H7 (cell line): ENCODE results near the gene SYN1. TPM values are rescaled to one million over a fixed set of nuclear protein-coding genes. Genes with fewer than 3 reads are reported as not detected.

ENCODE experiments used
- DNase-seq: peaks from one replicate; pipeline ENCODE4 v3.0.0; 2012
- H3K27me3 ChIP-seq: 2 replicates; pipeline ENCODE4 v1.6.0; 2011; ENCODE audit warnings: mild to moderate bottlenecking, low read length; ENCODE audit not compliant: control insufficient read depth, insufficient read depth
- H3K36me3 ChIP-seq: replicated peaks from 2 replicates; pipeline ENCODE4 v1.5.1; 2011; ENCODE audit warnings: low read length; ENCODE audit not compliant: control insufficient read depth, insufficient read depth
- H3K4me3 ChIP-seq: 2 replicates; pipeline ENCODE4 v1.5.1; 2011; ENCODE audit warnings: low read depth, mild to moderate bottlenecking, control low read depth, low read length, moderate library complexity; ENCODE audit not compliant: insufficient read depth
- total RNA-seq: library from RNA; depleted of rRNA; stranded (reverse); fragments of >200 nt; shearing (Covaris generic); gene quantifications from 2 replicates; pipeline ENCODE4 v1.2.3, GENCODE V29; 2014

Gene SYN1
- total RNA-seq, 1 experiment from 2014 or later = 2.1 TPM

DNA sequence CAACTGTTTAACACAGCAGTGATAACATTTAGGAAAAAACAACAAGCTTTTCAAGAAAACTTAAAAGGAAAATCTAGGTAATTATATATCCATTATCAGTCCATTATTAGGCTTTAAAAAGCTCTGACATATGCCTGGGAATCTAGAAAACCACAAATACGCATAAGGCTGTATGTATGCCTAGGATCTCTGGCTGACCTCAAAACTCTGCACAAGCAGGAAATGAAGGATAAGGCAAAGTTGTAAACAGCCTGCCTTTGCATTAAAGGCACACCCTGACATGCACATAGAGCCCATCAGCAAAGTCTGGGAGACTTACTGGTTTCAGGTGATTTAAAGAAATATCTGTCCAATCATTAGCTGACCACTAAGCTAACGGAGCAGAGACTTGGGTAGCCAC lies 23.4 kb downstream of the SYN1 start:
- Histone ChIP-seq H3K4me3 (no peak overlapping the region), H3K27me3 (no peaks in the 10 kb centered on the region), H3K36me3 (no peaks in the 10 kb centered on the region)
- no peak for DNase-seq

DNA sequence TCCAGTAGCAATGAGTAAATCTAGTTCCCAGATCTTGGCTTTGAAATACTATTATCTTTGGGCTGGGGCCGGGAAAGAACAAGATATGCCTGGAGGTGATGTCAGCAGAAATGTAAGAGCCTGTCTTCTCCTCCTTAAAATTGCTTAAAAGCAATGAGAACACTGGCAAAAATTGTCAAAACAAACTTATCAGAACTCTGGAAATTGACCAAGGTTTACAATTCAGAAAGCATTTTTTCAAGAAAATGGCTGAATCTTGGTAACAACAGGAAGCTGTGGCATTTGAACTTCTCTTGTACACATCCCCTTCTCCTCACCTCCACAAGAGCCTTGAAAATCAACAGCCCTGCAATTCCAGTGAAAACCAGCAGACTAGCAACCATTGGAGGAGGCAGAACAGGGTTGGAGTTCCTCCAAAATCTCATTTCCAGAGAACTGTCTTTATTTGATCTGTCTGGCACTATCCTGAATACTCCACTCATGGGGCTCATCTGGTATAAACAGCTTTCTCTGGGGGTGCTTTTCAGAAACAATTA lies 23.9 kb downstream of the SYN1 start:
- no peak for DNase-seq

GRCh38 chrX:47593522-47593921 lies 26.1 kb downstream of the SYN1 start:
- Histone ChIP-seq H3K36me3 (no peaks in the 10 kb centered on the region), H3K27me3 (no peaks in the 10 kb centered on the region), H3K4me3 (no peak overlapping the region)
- DNase-seq = no peak

More for the DNA sequence above, 23.9 kb downstream of the SYN1 start:
- Histone ChIP-seq H3K4me3 (no peak overlapping the region), H3K27me3 (no peaks in the 10 kb centered on the region), H3K36me3 (no peaks in the 10 kb centered on the region)

DNA sequence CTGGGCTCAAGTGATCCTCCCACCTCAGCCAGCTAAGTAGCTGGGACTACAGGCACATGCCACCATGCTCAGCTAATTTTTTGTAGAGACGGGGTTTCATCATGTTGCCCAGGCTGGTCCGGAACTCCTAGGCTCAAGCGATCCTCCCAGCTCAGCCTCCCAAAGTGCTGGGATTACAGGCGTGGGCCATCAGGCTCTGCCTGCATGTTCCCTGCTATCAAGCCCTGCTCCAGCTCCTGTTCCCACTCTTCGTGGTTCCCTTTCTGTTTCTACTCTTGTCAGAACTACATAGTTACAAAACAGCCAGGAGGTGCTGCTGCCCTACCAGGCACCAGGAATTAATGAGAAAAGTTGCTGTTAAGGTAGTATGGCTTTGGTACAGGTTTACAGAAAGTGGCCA lies 28.7 kb downstream of the SYN1 start:
- Histone ChIP-seq H3K27me3 (no peaks in the 10 kb centered on the region), H3K36me3 (no peaks in the 10 kb centered on the region), H3K4me3 (no peak overlapping the region)
- no peak for DNase-seq

GRCh38 chrX:47587906-47588735 lies 31.5 kb downstream of the SYN1 start:
- Histone ChIP-seq H3K4me3 (no peak overlapping the region), H3K36me3 (no peaks in the 10 kb centered on the region), H3K27me3 (no peaks in the 10 kb centered on the region)
- DNase-seq = no peak

DNA sequence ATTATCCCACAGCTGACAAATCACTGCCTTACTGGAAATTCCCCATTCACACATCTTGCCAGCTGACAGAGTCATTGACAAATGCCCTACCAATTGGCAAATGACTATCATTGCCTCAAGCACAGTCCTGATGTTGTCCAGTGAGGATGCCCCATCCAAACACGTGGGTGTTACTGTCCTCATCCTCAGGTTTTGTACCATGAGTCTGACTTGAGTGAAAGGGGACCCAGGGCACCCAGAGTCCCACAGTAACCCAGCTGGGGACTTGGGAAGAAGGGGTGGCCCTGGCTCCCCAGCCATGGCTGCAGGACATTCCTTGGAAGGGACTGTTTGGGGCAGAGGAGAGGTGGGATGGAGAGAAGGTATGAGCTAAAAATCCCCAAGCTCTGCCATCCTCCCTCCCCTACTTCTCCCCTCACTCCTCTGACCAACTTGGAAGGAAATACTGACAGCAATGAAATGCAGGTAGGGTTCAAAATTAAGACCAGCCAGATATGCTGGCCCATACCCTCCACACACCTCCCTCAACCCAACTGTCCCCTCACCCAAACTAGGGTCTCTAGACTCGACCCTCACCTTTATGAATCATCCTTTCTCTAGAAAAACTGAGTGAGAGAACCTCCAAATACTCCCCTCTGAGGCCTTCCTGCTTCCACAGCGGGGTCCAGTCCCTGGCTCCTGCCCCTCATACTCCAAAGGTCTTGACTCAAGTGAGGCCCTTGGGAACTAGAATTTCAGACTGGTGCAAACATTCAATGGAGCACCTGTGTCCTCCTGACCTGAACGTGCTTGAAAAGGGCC lies 32.4 kb downstream of the SYN1 start:
- H3K27me3 ChIP-seq = no peaks in the 10 kb centered on the region
- H3K36me3 ChIP-seq = no peaks in the 10 kb centered on the region
- no peak overlapping the region for H3K4me3 ChIP-seq
- DNase-seq = no peak

DNA sequence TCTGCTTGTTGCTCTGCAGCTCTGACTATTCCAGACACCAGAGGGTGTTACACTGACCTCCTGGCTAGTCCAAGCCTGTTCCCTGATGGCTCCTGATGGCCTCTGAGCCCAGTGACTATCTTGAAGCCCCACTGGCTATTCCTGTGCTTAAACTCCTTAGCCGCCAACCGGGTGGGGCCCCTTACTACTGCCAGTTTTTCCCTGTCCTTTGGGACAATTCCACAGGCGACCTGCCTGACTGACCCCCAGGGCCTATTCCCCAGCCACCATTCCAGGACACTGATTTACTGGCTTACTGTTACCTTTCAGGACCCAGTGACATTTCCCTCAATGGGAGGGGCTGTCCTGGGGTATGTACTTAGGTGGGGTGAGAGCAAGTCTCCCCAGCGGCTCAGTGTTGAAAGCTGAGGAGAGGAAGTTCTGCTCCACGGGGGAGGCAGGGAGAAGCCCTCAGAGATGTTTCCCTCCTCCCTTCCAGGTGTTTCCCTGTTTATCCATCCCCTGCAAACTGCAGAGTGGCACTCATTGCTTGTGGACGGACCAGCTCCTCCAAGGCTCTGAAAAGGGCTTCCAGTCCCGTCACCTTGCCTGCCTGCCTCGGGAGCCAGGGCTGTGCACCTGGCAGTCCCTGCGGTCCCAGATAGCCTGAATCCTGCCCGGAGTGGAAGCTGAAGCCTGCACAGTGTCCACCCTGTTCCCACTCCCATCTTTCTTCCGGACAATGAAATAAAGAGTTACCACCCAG lies 33.4 kb downstream of the SYN1 start:
- DNase-seq = peak; percentile 49
- no peaks in the 10 kb centered on the region for H3K27me3 ChIP-seq
- no peak overlapping the region for H3K4me3 ChIP-seq

DNA sequence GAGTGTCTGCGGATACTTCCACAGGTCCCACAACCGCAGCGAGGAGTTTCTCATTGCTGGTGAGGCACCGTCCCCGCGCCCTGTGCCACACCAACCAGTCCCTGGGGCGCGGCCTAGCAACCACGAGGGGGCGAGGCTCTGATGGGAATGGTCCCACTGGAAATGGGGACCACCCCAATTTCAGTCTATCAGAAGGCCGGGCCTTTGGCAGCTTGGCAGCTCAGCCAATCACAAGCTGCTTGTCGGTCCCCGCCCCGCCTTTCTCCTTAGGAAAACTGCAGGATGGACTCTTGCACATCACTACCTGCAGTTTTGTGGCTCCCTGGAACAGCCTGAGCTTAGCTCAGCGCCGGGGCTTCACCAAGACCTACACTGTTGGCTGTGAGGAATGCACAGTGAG lies 34.4 kb downstream of the SYN1 start:
- DNase-seq = peak; percentile 57
- Histone ChIP-seq H3K36me3 (no peaks in the 10 kb centered on the region), H3K4me3 (no peak overlapping the region), H3K27me3 (no peaks in the 10 kb centered on the region)

More for the DNA sequence above, 33.4 kb downstream of the SYN1 start:
- H3K36me3 ChIP-seq = no peaks in the 10 kb centered on the region

GRCh38 chrX:47584714-47585113 lies 34.9 kb downstream of the SYN1 start:
- DNase-seq = no peak
- Histone ChIP-seq H3K4me3 (no peak overlapping the region), H3K36me3 (no peaks in the 10 kb centered on the region), H3K27me3 (no peaks in the 10 kb centered on the region)

DNA sequence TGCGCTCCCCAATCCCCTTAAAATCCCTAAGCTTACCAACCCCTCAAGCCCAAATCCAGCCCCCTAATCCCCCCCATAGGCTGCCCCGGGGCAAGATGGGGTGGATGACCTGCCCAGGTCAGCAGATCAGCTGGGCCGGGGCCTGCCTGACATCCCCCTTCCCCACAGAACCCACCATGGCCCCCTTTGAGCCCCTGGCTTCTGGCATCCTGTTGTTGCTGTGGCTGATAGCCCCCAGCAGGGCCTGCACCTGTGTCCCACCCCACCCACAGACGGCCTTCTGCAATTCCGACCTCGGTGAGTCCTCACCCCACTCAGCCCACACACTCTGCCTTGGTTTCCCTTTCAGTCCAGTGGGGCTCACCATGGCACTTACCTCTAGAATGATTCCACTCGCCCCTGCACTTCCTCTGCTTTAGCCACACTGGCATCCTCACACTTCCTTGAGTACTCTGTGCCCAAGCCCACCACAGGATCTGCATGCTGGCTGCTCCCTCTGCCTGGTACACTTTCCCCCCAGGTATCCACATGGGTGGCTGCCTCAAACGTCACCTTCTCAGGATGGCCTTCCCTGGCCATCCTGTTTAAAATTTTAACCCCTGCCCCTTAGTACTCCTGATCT lies 36.3 kb downstream of the SYN1 start:
- Histone ChIP-seq H3K36me3 (no peaks in the 10 kb centered on the region), H3K4me3 (no peak overlapping the region), H3K27me3 (no peaks in the 10 kb centered on the region)
- no peak for DNase-seq

GRCh38 chrX:47581731-47582647 lies 37.7 kb downstream of the SYN1 start, which contains the start of gene TIMP1:
Gene TIMP1 (plus strand): TSS chrX:47582436. CDS start chrX:47583416, 980 bp downstream.
- Histone ChIP-seq H3K27me3 (no peaks in the 10 kb centered on the region), H3K36me3 (no peaks in the 10 kb centered on the region), H3K4me3 (peak within 1 kb of the TSS; percentile 46)
- DNase-seq = peak; percentile 90

DNA sequence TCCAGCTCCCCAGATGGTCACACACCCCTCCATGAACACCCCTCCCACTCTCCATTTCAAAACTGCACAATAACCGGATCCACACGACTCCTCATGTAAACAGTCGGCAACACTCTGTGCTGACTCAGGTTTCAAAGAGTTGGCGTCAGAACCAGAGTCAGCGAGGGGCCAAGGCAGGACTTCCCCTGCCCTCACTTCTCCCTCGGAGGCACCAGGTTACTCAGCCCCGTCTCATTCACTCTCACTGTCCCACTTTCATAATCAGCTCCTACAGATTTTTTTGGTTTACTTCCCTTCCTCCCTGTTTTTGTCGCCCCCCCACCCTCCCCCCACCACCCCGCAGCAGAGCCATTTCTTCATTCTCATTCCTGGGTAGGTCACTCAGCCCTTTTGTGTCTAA lies 40.1 kb downstream of the SYN1 start:
- no peak overlapping the region for H3K4me3 ChIP-seq
- no peaks in the 10 kb centered on the region for H3K36me3 ChIP-seq
- DNase-seq = no peak
- H3K27me3 ChIP-seq = no peaks in the 10 kb centered on the region

GRCh38 chrX:47578692-47579091 lies 41.0 kb downstream of the SYN1 start:
- DNase-seq = peak; percentile 33
- no peak overlapping the region for H3K4me3 ChIP-seq
- H3K36me3 ChIP-seq = no peaks in the 10 kb centered on the region
- H3K27me3 ChIP-seq = no peaks in the 10 kb centered on the region
